Measurements from ENCODE around the gene CTU1.

DNA sequence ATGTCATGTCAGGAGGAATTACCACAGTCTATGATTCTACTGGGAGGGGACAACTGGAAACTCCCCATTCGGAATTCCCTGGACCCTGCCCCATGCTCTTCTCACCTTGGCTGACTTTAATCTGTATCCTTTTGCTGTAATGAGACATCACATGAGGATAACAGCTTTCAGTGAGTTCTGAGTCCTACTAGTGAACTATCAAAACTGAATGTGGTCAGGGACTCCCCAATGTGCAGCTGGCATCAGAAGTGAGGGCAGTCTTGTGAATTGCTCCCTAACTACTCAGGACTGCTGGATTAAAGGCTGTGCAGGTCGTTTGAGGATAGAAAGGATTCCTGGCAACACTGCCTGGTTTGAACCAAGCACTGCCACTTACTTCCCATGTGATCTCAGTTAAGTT is 49.1 kb upstream of the CTU1 start:
- TF ChIP-seq, protein P1, sequence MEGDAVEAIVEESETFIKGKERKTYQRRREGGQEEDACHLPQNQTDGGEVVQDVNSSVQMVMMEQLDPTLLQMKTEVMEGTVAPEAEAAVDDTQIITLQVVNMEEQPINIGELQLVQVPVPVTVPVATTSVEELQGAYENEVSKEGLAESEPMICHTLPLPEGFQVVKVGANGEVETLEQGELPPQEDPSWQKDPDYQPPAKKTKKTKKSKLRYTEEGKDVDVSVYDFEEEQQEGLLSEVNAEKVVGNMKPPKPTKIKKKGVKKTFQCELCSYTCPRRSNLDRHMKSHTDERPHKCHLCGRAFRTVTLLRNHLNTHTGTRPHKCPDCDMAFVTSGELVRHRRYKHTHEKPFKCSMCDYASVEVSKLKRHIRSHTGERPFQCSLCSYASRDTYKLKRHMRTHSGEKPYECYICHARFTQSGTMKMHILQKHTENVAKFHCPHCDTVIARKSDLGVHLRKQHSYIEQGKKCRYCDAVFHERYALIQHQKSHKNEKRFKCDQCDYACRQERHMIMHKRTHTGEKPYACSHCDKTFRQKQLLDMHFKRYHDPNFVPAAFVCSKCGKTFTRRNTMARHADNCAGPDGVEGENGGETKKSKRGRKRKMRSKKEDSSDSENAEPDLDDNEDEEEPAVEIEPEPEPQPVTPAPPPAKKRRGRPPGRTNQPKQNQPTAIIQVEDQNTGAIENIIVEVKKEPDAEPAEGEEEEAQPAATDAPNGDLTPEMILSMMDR (IDR thresholded peaks at IDR 0.05), result no peak
- no peak for TF ChIP-seq EZH2 (IDR thresholded peaks at IDR 0.05; ENCODE audit: borderline replicate concordance, insufficient read depth, low read depth, low read length, poor library complexity, severe bottlenecking)

All from B cell (primary cell).